COLO668 (cell line): ENCODE data around the gene RHD.
"Not testable (repeated sequence)": the region's sequence is repeated elsewhere in the genome, so short reads cannot be mapped to it uniquely, and the experiment has no call there.

Experiments used
- DNase-seq: peaks from one replicate; lab custom pipeline; 2025; ENCODE audit not compliant: unreplicated experiment; lab: John Stamatoyannopoulos, UW

Gene RHD

DNA sequence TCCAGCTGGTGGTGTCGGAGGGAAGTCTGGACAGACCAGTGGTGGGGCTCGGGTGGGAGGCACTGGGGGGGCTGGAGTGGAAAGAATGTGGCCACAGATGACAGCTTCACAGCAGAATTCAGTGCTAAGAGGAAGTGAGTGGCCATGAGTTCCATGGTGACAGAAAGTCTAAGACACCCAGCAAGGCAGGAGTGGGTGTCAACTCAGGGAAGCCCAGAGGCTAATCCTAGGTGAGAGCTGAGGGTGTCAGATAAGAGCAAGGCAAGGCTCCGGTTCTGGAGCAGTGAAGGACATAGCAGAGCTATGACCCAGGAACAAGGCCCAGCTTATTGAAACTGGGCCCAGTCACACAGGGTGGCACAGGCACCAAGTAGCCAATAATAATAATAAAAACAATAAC is 30.0 kb downstream of the RHD start:
- DNase-seq = not testable (repeated sequence)

DNA sequence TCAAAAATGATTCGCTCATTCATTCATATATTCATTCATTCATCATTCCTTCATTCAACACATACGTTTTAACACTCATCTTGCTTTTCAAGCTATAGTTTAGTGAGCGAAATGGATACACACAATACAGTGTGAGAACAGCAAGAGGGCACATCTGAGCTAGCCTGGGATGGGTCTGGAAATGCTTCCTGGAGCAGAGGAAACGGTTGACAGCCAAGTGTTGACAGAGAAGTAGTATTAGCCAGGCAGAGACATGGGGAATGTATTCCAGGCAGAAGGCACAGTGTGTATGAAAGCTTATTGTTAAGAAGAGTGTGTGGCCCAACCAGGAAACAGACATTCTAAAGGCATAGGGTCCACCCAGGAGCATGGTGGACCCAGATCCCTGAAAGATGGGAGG is 32.6 kb downstream of the RHD start:
- not testable (repeated sequence) for DNase-seq

DNA sequence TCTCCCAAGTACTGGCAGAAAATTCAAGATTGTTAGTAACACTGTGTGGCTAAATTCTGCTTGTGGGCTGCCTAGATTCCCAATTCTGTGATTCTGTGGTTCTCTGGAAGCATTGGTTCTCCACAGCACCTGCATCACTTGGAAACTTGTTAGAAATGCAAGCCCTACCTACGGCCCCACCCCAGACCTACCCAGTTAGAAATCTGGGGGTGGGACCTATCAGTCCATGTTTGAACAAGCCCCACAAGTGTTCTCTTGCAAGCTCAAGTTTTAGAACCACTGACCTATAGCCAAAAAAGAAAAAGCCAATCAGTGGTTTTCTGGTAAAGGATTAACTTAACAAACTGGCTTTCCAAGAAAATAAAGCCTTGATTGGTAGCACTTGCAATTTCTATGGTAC is 35.9 kb downstream of the RHD start:
- DNase-seq = not testable (repeated sequence)

DNA sequence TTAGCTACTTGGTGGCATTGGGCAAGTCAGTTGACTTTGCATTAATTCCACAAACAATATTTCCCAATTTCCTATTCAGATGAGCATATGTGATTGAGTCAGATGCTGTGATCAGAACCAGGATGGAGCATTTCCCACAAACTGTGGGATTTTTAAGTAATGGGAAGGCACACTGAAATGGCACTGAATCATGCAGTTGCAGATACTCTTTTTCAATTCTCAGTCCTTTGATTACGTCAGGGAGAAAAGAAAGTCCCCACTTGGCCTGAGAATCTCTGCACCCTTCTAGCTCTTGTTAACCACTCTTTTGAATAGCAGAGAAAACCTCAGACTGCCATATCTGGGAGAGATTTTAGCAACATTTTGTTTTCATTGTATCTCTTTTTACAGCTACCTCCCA is 36.8 kb downstream of the RHD start:
- DNase-seq = not testable (repeated sequence)

DNA sequence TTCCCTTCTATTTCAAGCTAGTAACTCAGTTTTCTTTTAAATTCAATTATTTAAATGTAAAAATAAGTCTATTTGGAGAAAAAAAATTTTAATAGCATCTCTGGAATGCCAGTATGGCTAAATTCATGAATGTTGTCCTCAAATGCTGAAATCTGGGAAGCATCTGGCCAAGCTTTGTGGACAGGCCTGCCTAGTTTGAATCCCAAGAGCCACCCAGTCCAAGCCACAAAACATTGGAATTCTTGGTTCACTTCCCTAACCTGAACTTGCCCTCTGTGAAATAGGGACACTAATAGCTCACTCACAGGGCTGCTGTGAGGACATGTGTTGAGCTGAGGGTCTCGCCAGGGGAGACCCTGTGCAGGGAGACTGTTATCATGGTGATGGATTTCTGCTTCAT is 37.2 kb downstream of the RHD start:
- DNase-seq = not testable (repeated sequence)

DNA sequence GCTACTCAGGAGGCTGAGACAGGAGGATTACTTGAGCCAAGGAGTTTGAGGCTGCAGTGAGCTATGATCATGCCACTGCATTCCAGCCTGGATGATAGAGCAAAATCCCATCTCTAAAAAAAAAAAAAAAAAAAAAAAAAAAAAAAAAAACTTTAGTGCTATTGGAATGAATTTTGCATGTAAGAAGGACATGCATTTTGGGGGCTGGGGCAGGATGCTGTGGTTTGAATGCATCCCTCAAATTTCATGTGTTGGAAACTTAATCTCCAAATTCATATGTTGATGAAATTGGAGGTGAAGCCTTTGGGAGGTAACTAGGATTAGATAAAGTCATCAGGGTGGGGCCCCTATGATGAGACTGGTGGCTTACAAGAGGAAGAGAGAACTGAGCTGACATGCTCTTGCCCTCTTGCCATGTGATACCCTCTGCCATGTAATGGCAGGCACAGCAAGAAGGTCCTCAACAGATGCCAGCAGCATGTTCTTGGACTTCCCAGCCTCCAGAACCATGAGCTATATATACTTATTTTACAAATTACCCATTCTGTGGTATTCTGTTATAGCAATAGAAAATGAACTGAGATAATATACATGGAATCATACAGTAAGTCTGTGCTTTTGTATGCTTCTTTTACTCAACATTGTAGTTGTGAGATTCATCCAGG is 40.6 kb downstream of the RHD start:
- not testable (repeated sequence) for DNase-seq

DNA sequence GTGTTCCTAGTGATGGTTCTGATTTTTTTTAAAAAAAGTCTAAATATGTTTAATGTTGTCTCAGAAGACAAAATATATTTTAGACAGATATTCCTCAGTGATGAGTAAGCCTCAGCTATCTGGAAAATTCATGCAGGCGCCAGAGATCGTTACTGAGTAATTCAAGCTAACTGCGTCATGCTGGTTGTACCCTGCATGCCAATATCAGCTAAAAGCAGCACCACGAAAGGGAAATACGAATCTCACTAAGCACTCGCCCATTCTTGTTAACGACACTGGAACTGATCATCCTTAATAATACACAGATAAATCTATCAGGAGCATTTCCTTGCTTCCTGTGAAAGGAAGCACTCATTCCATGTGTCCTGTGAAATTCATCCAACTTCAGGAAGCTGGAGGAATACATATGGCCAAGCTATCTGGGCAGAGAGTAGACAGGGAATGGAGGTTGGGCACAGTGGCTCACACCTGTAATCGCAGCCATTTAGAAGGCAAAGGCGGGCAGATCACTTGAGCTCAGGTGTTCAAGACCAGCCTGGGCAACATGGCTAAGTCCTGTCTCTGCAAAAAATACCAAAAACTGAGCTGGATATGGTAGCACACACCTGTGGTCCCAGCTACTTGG is 48.1 kb downstream of the RHD start:
- not testable (repeated sequence) for DNase-seq

DNA sequence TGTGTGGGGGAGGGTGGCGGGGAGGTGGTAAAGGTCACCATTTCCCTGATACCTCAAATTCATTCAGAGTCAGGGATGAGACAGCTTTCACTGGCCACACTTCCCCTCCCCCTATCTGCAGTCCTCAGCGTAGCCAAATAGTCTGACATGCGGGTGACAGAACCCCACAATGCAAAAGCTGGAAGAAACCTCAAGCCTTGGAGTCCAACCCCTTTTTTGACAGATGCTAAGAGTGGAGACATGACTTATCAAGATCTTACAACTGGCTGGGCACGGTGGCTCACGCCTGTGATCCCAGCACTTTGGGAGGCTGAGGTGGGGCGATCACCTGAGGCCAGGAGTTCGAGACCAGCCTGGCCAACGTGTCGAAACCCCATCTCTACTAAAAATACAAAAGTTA is 49.8 kb downstream of the RHD start:
- not testable (repeated sequence) for DNase-seq

DNA sequence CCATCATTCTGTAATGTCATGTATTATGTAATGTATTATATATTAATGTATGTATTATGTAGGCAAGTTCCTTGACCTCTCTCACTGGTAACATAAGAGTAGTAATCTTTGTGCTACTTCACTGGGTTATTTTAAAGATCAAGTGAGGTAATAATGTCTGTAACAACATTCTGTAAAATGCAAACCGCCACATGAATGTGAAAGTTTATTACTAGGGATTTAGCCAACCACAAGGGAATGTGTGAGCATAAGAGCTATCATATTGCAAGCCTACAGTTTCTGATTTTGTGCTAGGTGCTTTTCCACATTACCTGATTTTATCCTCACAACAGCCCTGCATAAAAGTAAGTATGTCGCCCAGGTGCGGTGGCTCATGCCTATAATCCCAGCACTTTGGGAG is 52.1 kb downstream of the RHD start:
- DNase-seq = not testable (repeated sequence)

DNA sequence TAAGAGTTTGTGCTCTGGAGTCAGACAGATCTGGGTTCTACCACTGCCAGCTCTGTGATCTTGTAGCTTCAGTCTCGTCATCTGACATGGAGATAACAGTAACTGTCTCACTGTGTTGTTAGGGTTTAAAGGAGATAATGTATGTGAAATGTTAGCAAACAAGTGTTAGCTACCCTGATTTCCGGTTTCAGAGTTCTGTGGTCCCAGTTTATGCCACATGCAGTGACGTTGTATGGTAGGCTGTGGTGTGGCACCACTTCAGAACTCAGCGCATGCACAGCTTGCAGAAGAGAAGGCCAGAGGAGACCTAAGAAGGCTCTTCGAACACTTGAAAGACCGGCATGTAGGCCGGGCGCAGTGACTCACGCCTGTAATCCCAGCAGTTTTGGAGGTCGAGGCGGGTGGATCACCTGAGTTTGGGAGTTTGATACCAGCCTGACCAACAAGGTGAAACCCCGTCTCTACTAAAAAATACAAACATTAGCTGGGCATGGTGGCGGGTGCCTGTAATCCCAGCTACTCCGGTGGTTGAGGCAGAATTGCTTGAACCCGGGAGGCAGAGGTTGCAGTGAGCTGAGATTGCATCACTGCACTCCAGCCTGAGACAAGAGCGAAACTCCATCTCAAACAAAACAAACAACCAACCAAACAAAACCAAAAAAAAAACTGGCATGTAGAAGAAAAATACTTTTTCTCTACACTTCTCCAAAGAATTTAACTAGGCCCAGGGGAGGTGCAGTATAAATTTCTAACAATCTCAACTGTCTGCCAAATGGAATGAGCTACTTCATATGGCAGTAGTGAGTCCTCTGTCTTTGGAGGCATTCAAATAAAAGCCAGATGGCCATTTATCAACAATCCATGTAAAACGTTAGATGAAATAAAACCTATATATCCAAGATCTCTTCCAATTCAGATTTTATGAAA is 55.8 kb downstream of the RHD start:
- not testable (repeated sequence) for DNase-seq

DNA sequence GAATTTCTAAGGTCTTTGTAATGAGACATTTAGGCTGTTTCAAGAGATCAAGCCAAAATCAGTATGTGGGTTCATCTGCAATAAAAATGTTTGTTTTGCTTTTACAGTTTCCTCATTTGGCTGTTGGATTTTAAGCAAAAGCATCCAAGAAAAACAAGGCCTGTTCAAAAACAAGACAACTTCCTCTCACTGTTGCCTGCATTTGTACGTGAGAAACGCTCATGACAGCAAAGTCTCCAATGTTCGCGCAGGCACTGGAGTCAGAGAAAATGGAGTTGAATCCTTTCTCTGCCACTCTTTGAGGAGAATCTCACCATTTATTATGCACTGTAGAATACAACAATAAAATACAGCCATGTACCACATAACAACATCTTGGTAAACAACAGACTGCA is 56.5 kb downstream of the RHD start:
- DNase-seq = not testable (repeated sequence)

DNA sequence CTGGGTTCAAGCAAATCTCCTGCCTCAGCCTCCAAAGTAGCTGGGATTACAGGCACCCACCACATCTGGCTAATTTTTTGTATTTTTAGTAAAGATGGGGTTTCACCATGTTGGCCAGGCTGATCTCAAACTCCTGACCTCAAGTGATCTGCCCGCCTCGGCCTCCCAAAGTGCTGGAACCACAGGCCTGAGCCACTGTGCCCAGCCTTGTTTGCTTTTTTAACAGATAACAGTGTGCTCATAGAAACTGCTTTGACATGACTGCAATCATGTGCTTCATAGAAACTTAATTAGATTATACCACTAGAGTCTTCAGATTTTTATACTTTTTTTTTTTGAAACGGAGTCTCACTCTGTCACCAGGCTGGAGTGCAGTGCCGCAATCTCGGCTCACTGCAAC is 57.0 kb downstream of the RHD start:
- DNase-seq = not testable (repeated sequence)

DNA sequence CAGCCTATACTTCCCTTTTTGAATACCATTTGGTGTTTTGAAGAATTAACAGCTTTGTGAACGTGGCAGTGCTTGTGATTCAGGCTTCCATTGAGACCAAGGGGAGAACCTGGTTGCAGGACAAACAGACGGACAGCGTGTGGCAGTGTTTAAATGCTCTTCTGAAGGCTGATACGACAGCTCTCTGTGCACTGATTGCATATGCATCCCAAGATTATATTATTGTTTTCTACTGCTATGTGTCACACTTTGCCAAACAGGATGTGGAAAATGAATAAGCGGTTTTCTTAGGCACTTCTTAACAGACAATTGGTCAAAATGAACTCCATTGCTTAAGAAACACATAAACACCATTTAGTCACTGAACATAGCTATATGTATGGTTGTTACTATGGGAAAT is 57.6 kb downstream of the RHD start:
- DNase-seq = not testable (repeated sequence)

DNA sequence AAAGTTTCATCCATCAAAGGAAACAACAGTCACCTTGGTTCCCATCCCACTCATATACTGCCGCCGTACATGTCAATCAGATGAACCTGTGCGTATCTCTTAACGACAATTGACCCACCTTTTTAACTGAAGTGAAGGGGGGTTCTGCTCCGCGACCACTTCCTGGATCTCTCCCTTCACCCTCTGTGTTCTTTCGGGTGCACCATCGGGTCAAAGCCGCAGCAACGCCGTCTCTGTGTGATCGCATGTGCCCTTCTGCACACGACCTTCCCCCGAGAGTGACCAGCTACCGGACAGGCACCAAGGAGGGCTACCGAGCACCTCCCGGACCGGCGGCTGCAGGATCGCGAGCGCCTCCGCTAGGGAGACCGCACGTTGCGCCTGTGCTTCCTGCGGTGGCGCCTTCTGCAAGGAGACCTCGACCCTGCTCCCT is 64.6 kb downstream of the RHD start:
- DNase-seq = not testable (repeated sequence)

DNA sequence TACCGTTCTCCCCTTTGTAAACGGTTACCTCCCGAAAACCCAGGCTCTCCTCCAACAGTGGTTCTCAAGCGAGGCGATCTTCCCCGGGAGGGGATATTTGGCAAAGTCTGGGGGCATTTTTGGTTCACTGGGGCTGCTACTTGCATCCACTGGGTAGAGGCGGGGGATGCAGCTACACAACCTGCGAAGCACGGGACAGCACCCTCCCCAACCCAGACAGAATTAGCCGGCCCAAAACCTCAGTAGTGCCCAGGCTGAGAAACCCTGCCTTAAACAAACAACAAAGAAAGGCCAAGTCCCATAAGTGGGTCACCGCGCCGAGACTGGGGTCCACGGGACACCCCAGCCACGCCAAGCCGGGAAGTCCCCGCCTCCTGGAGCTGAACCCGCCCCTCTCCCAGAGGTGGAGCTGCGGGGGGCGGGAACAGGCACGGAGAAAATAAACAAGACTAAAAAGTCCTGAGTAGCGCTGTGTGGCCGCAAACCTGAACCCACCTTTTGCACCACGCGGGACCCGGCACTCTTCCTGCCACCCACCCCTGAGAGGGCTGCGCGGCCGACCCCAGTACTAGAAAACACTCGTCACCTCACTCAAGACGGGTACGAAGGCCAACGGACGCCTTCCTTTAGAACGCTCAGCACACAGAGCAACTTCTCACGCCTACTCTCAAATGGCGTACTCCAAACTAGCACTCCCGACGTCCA is 65.3 kb downstream of the RHD start:
- not testable (repeated sequence) for DNase-seq

DNA sequence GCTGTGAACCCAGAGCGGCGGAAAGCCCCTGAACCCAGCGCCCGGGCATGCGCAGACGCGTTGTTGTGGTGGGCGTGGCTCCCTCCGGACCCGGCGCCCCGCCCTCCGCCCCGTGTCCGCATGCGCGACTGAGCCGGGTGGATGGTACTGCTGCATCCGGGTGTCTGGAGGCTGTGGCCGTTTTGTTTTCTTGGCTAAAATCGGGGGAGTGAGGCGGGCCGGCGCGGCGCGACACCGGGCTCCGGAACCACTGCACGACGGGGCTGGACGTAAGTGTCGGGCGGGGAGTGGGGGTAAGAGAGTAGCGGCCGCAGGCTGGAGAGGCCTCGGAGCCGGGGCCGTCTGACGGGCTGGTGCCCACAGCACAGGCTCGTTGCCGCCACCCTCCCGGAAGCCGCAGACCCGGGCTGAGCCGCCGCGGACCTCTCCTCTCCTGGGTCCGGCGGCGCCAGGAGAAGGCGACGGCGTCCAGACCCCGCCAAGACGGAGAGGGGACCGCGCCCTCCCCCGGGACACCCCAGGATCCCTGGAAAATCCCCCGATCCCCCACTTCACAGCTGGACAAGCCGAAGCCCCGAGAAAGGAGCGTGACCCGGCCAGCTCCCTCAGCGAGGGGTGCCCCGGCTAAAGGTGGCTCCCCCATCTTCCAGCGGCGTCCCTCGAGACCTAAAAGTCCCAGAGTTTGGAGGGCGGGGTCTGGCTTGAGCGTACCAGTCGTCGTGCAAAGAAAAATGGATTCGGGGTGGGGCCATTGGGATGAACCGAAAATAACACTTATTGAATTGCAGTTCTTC is 66.1 kb downstream of the RHD start, which contains the start of gene TMEM50A:
TMEM50A (plus strand) TSS at position 147 of the 794 bp plus-strand sequence. CDS start 2,153 bp downstream, outside the sequence.
- DNase-seq = peak; percentile 95

DNA sequence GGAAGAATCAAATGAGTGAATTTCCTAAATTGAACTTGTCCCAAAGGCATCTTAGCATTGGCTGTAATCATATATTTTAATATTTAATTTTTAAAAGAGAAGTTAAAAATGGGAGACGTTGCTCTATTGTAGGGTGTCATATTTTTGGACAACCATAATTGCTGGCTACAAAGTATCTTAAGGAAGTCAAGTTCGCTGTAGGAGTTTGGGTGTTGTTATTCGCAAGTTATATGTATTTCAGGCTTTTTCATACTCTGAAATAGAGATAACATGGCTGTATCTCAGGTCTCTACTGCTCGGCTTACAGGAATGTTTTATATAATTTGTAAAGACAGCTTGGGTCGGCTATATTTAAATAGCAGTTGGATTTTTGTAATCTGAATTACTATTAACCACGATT is 66.7 kb downstream of the RHD start:
- DNase-seq = no peak

DNA sequence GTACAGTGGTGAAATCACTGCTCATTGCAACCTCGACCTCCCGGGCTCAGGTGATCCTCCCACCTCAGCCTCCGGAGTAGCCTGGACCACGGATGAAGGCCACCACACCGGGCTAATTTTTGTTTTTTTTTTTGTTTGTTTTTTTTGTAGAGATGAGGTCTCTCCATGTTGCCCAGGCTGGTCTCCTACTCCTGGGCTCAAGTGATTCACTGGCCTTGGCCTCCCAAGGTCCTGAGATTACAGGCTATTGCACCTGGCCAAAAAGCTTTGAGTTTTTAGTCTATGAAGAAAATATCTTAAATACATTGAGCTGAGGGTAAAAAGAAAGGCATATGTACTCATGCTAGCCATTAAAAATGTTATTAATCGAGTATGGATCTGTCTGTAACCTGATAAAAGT is 69.4 kb downstream of the RHD start:
- DNase-seq = no peak

DNA sequence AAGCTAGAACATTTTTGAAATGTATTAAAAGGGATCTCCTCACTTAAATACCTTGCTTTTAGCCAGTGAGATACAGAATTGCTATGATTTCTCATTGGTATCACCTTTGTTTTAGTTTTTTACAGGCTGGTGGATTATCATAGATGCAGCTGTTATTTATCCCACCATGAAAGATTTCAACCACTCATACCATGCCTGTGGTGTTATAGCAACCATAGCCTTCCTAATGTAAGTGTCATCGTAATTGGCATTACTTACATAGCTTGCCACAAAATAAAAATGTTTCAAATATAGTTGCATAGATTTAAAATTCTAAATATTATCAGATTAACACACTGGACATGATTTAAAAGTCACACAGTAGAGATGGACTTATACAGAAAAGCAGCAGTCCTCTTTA is 70.5 kb downstream of the RHD start:
- DNase-seq = no peak

DNA sequence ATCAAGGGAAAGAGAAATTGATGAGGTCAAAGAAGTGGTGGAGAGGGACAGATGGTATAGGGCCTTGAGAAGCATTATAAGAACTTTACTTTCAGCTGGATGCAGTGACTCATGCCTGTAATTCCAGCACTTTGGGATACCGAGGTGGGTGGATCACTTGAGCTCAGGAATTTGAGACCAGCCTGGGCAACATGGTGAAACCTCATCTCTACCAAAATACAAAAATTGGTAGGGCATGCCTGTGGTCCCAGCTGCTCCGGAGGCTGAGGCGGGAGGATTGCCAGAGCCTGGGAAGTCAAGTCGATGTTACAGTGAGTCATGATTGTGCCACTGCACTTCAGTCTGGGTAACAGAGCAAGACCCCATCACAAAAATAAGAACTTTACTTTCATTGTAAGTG is 71.6 kb downstream of the RHD start:
- no peak for DNase-seq
